ENCODE measurements around the gene EIF2S1. TPM values are rescaled to one million over a fixed set of nuclear protein-coding genes. Genes with fewer than 3 reads are reported as not detected.

The EIF2S1 gene
- polyA plus RNA-seq, 4 donors, result 99.4 to 108 (median 101) TPM

GRCh38 chr14:67432050-67432564 lies 72.0 kb downstream of the EIF2S1 start:
- no peak for DNase-seq (ENCODE audit: low read depth in 4 of 4, low spot score in 3 of 4)

GRCh38 chr14:67435603-67436002 lies 75.5 kb downstream of the EIF2S1 start:
- no peak for DNase-seq (ENCODE audit: low read depth in 4 of 4, low spot score in 3 of 4)

Other genes starting within 250 kb of the EIF2S1 start
- under 1 TPM; 0.37 to 0.69 (median 0.54) TPM for gene GARIN2, start 170.9 kb upstream of the EIF2S1 start, polyA plus RNA-seq (ENCODE audit: insufficient read length in 4 of 4)
- 100 to 1,000 TPM; 125 to 152 (median 135) TPM for gene PALS1, start 118.9 kb upstream of the EIF2S1 start, polyA plus RNA-seq (ENCODE audit: insufficient read length in 4 of 4)
- gene ATP6V1D, start 524 bp upstream of the EIF2S1 start, polyA plus RNA-seq (ENCODE audit: insufficient read length in 4 of 4), result 100 to 1,000 TPM; 142 to 172 (median 159) TPM
- gene PLEK2, start 51.8 kb downstream of the EIF2S1 start, polyA plus RNA-seq (ENCODE audit: insufficient read length in 4 of 4), result 1 to 10 TPM; 1.7 to 2.8 (median 2.3) TPM
- gene TMEM229B, start 128.4 kb downstream of the EIF2S1 start, polyA plus RNA-seq (ENCODE audit: insufficient read length in 4 of 4), result 1 to 10 TPM; 2.5 to 3.9 (median 2.8) TPM
- gene PLEKHH1, start 173.0 kb downstream of the EIF2S1 start, polyA plus RNA-seq (ENCODE audit: insufficient read length in 4 of 4), result 10 to 100 TPM; 38.2 to 60.9 (median 41.4) TPM
- gene PIGH, start 239.9 kb downstream of the EIF2S1 start, polyA plus RNA-seq (ENCODE audit: insufficient read length in 4 of 4), result 10 to 100 TPM; 39.5 to 47.2 (median 46.1) TPM

Measured in right renal pelvis (tissue), 4 donors.